ENCODE results near the gene BRD1.
"Not testable (repeated sequence)": the region's sequence is repeated elsewhere in the genome, so short reads cannot be mapped to it uniquely, and the experiment has no call there.

BRD1 gene

DNA sequence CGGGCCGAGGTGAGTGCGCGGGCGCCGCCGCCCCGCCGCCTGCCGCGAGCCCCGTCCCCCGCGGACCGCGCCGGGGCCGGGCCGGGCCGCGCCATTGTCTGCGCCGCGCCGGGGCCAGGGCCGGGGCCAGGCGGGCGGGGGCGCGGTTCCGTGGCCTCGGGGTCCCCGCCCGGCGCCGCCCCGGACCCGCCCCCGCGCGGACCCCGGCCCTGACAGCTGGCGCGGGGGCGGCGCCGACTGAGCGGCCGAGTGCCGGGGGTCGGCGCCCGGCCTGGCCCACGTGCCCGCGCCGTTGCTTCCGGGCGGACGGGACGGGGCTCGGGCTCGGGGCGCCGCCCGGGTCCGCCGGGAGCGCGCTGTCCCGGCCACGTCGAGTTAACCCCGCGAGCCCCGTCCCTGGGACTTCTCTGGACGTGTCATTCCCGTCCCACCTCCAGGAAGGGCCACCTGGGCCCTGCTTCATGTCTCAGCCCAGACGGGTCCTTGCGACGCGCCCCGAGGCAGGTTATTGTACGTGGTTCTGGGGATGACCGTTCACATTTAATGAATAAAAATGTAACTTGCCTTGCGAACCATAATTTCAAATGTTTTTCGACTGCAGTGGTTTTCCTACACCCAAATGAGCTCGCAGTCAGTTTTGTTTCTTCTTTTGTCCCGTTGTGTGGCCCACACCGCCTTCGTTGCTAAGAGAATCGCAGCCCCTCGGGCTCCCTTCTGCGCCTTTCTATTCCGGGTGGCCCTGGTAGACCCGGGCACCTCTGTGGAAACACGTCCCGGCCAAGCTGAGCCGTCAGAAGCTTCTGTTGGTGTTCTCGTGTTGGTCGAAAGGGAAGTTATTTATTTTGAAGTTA, 26.5 kb upstream of the BRD1 start:
- DNase-seq (ENCODE audit: low read depth in 2 of 2): no peak

DNA sequence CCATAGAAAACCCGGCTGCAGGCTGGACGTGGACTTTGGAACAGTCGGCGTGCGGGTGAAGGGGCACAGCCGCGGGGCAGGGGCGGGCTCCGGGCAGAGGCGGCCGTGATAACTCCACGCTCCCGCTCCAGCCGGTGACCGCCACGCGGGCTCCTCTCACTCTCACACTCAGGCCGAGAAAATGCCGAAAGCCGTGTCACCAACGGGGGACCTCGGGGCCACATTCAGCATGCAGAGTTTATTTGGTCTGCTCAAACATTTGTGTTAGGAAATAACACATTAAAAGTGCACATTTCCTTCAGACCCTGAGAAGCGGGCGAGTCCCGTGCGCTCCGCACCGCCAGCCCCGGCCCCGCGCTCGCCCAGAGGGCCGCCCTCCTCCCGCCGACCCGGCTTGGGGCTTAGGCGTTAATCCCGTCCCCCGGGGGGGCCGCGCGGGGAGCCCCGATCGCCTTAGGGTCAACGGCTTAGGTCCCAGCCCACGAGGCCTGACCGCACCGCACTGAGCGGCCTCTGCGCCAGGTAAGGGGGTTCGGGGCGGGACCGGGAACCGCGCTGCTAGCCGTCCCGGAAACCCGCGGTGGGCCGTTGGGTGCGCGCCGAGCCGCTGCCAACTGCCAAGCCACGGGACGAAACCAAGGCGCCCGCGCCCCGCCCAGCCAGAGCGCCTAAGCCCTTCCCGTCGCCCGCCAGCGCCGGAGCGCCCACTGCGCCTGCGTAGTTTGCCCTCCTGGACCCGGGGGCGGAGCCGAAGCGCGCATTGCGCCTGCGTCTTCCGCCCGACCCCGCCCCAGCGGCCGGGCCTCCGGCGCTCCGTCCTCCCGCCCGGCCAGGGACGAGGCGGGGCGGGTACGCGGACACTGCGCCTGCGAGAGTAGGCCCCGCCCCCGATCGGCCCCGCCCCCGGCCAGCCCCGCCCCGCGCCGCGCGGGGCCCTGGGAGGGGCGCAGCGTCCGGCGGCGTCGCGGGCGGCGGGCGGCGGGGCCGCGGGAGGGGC, 25.5 kb upstream of the BRD1 start, which contains the start of gene ZBED4:
TSS of gene ZBED4 (plus strand) at position 947 of the 997 bp plus-strand sequence. CDS start 29,819 bp downstream, outside the sequence.
- DNase-seq (ENCODE audit: low read depth in 2 of 2): peak; percentile 96 to 97

DNA sequence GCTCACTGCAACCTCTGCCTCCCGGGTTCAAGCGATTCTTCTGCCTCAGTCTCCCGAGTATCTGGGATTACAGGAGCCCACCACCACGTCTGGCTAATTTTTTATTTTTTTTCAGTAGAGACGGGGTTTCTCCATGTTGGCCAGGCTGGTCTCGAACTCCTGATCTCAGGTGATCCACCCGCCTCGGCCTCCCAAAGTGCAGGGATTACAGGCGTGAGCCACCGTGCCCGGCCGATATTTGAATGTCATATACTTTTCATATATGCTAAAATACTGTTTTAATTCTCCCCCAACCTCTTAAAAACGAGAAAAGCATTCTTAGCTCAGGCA, 24.9 kb upstream of the BRD1 start:
- DNase-seq (ENCODE audit: low read depth in 2 of 2): not testable (repeated sequence)

DNA sequence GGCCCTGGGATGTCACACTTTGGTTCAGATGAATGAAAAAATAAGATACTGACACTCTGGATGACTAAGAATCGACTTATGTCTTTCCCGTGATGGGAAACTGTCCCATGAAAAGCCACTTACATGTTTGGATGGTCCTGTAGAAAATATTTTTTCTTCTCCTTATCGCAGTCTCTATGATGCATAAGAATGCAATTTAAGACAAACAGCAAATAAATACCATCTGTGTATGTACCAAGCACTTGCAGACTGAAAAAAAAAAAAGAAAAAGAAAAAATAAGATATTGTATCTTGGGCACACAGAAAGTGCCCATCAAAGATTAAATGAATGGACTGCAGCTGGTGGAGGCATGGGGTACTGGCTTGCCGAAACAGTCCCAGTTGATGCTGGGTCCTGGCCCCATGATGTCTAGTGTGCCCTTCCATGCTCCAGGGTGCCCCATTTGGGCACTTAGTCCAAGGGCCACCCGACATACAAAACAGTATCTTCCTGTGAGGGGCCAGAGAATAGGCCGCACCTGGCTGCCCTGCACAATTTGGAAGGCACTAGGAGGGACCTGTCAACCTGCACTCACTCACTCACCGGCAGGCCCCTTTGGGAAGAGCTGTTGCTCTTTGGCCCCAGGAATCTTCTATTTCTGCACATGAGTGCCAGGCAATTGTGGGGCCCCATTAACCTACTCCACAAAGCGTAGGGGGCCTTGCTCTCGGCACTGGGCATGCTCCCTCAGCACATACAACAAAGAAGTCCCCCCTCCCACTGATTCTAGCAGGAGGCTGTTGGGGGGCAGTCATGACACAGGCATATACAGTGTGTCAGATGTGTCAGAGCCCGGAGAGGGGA, 23.5 kb upstream of the BRD1 start:
- no peak for DNase-seq (ENCODE audit: low read depth in 2 of 2)

DNA sequence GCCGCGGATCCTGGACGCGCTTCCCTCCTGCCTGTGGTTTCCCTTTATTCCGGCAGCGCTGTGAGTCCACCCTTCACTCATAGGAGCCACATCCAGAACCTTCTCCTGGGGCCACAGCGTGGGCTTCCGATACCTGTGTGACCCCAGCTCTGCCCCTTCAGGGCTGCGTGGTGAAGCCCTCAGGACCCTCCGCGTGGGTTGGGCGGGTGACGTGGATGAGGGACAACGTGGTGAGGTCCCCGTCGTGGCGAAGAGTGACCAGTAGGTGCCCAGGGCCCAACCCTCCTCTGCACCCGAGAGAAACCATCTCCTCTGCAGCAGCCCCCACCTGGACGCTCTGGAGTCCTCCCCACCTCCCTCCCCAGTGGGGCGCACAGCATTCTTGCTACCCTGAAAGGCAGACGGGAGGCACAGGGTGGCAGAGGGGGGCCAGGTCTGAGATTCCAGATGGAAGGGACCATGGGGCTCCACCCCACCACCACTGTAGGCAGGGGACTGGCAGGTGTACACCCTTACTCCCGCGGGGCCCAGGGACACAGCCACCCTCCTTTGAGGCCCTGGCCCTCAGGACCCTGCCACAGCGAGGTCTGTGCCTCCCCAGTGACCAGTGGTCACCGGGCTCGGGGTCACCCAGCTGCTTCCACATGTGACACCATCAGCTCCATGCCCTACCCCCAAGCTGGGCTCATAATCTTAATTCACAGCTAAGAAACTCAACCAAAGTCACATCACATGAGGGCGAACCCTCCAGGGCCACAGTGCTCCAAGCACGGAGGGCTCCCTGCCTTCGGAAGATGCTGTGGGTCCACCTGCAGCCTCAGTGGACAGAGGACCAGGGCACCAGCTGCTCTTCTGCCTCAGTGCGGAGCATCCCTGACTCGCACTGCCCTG, 22.6 kb upstream of the BRD1 start:
- DNase-seq (ENCODE audit: low read depth in 2 of 2): no peak

DNA sequence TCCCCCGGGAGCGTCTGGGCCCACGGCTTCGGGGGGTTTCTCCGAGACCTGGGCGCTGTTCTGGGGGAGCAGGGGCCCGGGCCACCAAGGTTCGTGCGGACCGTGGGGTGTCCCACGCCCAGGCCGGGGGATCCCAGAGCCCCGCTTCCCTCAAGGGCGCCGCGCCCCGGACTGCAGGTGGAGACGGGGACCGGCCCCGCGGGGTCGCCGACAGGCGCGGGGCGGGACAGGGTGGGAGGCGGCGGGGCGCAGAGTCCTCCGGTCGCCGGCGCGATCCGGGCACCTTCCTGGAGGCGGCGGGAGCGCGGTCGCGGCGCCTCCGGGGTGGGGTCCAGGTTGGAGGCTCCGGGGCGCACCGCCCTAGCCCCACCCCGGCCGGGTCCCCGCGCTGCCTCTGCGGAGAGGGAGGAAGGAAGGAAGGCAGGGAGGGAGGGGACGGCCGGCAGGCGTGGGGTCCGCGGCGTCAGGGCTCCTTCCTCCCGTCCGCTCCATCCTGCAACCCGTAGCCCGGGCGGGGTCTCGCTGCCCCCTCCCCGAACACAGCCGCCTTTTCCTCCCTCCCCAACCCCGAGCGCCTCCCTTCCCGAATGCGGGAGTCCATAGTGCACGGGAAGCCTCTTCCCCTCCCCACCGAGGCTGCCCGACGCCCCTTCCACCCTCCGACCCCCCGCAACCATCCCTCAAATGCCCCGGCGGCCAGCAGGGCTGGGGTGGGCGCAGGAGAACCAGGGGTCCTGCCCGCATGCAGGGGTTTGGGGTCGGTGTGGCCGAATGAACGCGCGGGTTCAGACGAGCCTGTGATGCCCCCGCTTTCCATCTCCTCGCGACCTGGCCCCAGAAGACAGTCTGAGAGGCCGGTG, 21.7 kb upstream of the BRD1 start:
- DNase-seq (ENCODE audit: low read depth in 2 of 2): no peak

DNA sequence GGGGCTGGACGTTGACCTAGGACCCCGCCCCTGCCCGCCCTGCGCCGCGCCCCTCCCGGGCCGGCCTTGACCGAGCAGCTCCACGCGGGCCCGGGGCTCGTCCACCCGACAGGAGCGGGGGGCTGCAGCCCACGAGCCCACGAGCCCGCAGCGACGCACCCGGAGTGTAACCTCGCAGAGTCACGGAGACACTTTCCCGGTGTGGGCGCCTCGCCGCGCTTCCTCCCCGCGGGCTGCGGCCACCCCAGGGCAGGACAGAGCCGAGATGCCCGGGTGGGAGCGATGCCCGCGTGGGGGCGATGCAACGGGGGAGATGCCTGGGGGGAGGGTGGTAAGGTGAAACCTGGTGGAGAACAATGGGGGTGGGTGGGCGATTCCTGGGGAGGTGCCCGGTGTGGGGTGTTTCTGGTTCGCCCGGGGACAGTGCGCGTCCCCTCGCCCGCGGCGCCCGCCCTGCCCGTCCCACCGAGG, 21.1 kb upstream of the BRD1 start:
- no peak for DNase-seq (ENCODE audit: low read depth in 2 of 2)

DNA sequence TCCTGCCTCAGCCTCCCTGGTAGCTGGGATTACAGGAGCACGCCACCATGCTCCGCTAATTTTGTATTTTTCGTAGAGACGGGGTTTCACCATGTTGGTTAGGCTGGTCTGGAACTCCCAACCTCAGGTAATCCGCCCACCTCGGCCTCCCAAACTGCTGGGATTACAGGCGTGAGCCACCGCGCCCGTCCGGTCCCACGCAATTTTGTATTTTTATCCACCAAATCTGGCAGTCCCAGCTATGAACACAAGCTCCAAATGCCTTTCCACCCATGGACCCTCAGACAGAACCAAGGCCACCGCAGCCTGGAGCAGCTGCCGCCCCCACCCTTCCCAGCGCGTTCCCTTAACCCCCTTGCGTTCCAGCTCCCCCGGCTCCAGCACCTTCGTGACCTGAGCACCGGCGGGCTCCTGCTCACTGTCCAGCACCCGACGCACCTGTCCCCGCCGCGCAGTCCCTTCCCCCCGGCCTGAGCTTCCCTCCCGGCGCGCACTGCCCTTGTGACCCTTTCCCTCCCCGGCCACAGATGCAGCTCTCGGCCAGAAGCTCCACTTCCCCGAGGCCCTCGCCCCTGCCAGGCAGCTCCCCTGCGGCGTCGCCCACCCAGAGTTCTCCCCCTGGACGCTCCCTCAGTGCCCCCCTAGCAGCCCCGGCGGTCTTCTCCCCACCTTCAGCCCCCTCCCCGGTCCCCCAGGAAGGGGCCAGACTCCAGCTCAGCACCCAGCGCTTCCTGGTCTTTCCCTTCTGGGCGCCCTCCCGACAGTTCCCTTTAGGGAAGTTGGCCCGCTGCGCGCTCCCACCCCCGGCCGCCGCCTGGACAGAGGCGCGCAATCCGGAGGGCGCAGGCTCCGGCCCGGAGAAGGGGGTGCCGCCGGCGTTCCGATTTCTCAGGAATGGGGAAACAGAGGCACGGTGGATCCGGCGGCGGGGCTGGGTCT, 20.3 kb upstream of the BRD1 start:
- DNase-seq (ENCODE audit: low read depth in 2 of 2): no peak

DNA sequence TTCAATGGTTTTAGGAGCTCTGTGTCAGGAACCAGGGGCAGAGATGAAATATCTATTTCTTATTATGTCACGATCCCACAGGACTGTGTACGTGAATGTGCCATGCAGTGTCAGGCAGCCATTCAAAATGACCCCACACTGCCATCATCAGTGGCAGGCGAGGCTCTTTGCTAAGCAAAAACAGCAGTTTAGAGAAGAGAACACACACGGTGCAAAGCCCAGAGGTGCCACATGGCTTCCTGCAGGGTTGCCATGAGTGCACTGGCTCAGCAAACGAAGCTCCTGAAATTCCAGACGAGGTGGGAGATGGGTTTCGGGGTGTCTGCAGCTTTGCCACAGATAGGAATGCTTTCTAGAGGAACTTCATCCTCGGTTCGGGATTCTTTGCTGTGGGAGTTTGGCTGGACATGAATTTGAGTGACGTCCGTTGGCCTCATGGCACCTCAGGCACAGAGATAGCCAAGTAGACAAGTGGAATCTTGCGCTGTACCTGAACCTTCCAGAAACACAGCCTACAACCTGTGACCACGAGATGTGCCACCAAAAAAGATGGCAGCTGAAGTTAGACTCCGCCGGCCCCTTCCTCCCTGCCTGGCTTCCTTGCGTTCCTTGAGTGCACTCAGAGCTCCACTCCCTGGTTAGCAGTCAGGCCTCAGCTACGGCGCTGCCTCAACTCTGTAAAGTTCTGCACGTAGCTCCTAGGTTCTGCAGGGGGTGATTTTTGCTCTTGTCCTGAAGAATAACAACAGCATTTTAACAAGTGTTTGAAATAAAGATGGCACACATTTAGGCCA, 18.2 kb upstream of the BRD1 start:
- DNase-seq (ENCODE audit: low read depth in 2 of 2): no peak

DNA sequence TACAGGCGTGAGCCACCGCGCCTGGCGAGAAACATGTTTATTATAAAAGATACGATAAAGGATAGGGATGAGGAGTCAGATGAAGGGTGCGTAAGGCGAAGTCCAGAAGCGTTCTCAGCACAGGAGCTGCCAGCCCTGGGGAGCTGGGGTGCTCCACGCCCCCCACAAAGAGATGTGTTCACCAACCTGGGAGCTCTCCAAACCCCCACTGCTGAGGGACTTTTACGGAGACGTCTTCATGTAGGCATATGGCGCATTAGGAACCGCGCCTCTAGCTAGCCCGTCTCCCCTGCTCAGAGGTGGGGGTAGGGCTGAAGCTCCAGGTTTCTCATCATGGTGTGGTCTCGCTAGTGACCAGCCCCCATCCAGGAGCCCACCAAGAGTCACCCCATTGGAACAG, 17.6 kb upstream of the BRD1 start:
- DNase-seq (ENCODE audit: low read depth in 2 of 2): no peak

DNA sequence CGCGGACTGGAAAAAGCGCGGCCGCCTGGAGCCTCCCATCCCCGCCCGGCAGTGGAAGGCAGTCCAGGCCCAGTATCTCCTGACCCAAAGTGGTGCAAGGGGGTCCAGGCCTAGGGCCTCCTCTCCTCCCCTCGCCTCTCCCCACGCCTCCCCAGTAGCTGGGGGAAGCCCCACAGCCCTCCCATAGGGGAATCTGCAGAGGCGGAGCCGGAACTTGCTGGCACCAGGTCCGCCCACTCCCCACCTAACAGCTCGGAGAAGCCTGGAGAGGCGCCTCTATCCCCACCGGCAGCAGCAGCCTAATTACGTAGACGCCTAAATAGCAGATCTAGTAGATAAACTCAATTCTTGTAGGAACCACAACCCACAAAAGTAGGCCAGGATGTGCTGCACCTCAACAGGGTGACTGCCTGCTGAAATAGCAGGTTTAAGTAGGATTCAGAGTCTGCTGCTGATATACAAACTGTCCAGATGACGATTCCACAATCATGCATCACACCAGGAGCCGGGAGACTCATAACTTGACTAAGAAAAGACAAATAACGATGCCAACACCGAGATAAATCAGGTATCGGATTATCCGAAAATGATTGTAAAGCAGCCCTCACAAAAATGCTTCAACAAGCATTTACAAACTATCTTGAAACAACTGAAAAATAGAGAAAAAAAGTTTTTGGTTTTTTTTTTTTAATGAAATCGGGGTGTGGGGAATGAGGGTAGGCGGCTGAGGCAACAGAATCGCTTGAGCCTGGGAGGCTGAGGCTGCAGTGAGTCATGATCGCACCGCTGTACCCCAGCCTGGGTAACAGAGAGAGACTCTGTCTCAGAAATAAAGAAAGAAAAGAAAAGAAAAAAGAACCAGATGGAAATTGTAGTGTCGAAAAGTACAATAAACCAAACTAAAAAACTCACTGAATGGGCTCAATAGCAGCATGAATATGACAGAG, 11.4 kb upstream of the BRD1 start:
- DNase-seq (ENCODE audit: low read depth in 2 of 2): peak; percentile 67 to 69

DNA sequence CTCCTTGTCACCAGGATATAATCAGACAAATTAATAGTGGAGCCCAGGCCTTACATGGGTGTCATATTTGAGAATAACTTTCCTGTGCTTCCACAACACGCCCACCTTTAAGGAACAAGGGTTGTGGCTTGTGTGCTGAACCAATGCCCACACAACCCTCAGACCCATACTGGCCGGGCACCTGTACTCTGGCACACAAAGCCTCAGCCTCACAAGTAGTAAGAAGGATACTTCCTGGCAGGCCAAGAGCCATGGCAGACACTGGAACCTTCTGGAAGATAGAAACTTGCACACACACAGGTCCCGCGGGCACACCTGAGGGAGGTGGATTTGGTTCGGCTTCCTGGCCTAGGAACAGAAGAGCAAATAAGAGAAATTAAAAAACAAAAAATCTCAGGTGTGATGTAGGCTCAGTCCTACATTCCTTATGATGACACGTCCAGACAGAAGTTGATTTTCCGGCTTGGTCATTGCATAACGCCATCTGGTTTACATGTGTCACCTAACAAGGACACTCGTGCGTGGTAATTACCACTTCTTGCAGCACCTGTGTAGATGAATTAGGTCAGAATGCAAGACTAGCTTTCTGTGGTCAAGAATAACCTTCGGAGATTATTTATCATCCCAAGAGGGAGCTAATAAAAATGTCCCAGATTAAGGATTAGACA, 5.8 kb upstream of the BRD1 start:
- no peak for DNase-seq (ENCODE audit: low read depth in 2 of 2)

DNA sequence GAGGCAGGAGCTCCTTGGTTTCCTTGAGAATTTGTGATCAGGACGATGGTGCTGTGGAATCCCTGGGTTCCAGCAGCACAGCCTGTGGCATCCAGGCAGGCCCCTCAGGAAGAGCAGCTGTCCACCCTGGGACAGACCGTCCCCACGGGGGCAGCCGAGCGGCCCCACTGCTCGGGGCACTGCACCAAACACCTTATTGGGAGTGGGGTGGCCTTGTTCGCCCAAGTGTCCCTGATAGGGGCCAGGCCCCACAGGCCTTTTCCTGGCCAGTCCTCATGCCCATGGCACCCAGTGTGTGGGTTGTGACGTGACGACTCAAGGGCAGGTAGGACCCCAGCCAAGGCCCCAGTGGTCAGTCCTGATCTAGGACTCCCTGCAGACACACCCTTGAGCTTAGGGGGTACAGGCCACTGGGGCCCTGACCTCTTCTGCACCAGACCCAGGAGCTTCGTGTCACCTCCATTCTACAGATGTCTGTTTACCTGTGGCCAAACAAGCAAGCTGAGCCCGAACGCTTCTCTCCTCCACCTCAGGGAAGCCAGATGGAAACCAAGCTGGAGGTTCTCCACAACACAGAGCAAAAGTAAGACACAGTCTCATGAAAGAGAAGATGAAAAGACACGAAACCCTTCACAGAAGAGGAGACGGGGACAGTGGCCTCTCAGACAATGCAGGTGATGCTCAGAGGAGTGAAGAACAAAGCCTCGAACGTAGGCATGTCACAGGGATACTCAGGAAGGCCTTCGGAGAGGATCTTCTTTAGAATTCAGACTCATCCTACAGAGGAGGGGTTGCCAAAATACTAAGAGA, 1.6 kb upstream of the BRD1 start:
- no peak for DNase-seq (ENCODE audit: low read depth in 2 of 2)

DNA sequence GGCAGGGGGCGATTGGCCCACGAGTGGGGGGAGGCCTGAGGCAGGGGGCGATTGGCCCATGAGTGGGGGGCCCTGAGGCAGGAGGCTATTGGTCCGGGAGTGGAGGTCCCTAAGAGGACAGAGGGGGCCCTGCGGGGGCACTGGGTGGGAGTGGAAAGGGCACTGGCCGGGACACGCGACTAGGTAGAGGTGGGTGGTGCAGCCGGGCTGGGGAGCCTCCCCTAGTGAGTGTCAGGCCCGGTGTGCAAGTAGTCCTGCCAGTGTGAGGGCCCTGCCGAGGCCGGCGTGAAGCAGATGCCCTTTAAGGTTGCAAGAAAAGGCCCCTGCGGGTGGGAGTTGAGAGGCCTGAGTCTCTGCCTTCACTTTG, 909 bp upstream of the BRD1 start:
- DNase-seq (ENCODE audit: low read depth in 2 of 2): no peak

DNA sequence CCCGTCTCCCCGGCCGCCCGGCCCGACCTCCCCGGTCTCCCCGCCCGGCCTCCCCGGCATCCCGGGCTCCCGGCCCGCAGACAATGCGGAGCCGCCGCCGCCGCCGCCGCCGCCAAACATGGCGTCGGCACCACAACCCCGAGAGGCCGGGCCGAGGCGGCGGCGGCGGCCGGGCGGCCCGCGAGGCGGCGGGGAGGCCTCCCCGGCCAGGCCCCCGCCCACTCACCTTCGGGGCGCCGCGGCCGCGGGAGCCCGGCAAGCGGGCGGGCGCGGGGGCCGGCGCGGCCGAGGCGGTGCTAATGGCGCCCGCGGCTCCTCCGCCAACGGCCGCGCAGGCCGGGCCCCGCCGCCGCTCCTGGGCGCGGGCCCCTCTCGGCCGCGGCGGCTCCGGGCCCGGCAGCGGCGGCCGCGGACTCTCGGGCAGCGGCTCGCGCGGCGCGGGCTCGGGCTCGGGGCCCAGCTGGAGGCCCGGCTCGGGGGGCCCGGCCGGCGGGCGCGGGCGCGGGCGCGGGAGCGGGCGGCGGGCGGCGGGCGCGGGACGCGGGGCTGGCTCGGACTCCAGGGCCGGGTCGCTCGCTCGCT, 311 bp downstream of the BRD1 start:
- no peak for DNase-seq (ENCODE audit: low read depth in 2 of 2)

All from stimulated activated CD8-positive, alpha-beta memory T cell treated with anti-CD3 and anti-CD28 coated beads, Interleukin-7, amount 100 ng/mL, for 1 hour (primary cell).